ENCODE data around the gene C22orf31.

The C22orf31 gene

DNA sequence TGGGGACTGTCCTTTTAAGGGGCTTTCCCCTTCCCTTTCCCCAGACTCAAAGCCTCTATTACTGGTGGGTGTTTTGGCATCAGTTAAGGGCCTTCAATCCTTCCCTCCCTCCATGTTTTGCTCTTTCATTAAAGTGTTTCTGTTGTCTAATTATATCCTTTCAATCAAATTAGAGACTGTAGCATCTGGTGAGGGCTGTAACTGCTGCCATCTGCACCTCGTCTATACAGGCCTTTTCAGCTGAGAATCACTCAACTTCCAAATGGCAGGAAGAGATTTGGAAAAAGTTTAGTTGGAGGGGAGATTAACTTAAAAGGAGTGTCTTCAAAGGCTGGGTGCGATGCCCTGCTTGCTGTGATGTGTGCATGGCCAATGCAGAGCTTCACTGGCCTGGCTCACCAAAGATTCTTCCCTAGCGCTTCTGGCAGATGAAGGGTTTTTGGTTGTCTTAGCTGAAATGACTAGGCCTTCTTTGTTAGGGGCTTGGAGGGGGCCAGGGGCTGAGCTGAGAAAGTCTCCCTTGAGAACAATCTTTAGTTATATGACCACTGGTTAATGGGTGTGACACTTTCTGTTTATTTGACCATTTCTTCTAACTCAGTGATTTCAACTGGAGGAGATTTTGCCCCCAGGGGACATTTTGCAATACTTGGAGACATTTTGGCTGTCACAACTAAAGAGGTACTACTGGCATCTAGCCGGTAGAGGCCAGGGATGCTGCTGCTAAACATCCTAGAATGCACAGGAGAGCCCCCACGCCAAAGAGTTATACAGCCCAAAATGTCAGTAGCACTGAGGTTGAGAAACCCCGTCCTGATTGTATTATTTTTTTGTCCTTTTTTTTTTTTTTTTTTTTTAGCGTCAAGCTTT, 18.7 kb upstream of the C22orf31 start:
- no peak for DNase-seq

DNA sequence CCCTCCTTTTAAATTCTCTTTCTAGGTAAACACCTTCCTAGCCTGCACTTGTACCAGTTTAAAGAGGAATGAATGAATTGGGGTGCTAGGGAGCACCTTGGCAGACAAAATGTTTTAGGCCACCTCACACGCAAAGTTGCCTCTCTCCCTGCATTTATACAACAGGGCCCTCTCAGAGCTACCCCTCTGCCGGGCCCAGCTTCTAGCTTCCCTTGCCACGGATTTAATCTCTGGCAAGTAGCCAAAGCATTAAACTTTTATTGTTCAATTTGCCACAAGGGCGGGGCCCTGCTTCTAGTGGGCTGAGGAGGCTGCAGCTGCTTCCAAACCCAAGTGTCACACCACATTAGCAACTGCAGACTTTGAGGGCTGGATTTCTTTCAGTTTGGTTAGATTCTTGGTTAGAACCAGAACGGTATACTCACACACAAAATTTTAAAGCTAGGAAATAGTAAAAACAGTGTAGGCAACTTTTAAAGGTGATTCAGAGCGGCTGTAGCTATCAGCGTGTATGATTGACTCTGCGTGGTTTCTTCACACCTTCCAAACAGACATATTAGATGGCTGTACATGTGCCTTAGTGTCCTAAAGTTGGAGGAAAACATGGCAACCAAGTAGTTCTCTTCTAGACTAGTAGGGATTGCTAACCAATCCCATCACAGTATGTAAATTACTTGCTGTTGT, 17.7 kb upstream of the C22orf31 start:
- DNase-seq, result no peak

DNA sequence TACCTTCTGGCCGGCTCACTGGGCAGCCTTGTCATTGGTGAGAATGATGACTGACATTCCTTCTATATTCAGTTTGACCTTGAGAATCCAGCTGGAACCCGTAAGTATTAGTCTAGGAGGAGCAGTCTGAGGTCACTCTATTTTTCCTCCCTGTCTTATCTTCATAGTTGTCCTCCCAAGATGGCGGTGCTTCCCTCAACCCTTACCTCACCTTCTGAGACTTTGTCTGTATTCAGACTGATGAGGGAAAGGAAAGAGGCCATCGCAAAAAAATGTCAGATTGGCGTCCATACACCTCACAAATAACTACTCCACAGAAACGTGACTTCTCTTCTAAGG, 17.2 kb upstream of the C22orf31 start:
- no peak for DNase-seq

DNA sequence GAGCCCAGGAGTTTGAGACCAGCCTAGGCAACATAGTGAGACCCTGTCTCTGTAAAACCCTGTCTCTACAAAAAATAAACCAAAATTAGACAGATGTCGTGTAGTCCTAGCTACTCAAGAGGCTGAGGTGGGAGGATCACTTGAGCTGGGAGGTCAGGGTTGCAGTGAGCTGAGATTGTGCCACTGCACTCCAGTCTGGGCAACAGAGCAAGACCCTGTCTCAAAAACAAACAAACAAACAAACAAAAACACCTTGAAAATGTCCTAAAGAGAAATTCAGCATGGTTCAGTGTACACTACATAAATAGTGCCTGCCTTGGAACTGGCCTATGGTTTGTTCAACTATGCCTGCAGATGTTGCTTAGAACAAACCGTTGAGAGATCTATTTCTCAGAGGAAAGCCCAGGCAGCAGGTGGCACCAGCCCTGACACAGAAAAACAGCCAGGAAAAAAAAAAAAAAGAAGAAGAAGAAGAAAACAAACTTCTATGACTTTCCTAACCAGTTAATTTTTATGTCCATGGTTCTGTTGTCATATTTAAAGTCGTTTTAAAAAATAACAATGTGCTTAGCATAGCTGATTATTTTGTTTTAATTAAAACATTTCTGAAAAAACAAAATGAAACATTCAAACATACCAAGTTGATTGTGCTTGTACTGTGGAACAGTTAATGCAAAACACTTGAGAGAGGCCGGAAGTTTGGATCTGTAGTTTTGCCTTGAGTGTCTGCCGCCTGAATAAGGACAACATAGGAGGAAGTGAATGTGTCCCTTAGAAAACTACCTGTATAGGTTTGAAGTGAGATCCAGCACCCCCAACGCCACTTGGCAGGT, 16.6 kb upstream of the C22orf31 start:
- DNase-seq, result no peak

DNA sequence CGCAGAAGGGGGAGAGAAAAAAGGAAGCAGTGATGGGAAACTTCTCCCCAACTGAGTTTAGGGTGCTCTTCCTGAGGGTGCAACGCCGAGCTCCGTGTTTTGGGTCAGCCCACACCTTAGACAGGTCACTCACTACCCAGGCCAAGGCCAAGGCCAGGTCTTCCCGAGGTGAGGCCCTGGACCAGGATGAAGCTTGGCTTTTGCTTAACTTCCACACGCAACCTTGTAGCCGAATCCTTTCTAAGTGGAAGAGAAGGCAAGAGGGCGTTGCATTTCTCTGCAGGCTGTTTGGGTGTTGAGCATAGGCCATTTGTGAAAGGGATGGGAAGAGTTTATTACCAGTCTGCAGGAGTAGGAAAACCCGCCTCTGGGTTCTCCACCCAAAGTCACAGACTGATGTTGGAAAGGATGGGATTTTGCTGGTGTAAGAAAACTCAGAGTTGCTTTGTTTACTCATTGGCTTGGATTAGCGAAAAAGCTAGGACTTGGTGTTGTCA, 12.7 kb upstream of the C22orf31 start:
- DNase-seq, result no peak

DNA sequence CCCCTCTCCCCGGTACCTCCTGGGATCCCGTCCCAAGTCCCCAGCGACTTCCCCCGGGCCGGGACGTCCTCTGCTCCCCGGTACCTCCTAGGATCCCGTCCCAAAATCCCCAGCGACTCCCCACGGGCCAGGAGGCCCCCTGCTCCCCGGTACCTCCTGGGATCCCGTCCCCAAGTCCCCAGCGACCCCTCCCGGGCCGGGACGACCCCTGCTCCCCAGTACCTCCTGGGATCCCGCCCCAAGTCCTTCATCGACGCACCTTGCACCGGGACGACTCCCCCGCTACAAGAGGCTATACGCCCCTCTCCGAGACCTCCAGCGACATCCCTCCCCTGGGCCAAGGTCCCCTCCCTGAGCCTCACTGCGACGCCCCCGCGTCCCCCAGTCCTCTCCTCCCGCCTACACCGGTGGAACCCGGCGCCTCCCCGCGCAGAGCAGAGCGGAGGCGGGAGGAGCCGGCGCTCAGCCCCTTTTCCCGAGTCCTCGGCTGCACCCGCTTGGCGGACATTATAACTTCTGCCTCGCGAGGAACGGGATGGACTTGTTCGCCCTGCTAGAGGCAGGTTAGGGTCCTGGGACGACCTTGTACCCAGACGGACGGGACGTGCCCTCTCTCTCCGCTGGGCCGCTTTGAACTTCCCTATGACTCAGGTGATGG, 12.1 kb upstream of the C22orf31 start:
- peak; percentile 82 for DNase-seq

DNA sequence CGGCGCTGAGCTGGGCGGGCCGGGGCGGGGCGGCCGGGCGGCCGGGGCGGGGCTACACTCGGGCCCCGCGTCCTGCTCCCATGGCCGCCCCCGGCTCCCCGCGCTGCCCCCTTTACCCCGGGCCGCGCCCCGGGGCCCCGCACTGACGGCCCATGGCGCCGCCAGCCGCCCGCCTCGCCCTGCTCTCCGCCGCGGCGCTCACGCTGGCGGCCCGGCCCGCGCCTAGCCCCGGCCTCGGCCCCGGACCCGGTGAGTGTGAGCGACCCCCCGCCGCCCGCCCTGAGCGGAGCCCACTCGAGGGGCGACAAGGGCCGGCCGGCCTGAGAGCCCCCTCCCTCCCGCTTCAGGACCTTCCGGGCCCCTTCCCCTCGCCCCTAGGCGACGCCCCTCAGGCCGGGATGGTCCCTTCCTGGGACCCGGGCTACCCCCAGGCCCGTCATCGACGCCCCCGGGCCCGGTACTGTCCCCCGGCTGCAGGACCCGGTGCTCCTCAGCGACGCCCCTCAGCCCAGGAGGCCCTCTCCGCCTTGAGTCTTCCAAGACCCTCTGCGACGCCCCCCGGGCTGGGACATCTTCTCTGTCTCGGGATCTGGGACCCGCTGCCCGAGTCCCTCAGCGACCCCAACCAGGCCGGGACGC, 11.5 kb upstream of the C22orf31 start, which contains the start of gene KREMEN1:
Gene KREMEN1, plus strand, starts transcription at position 57 of the 639 bp plus-strand sequence. Its CDS starts 96 bp downstream, at position 153.
- DNase-seq, result no peak

DNA sequence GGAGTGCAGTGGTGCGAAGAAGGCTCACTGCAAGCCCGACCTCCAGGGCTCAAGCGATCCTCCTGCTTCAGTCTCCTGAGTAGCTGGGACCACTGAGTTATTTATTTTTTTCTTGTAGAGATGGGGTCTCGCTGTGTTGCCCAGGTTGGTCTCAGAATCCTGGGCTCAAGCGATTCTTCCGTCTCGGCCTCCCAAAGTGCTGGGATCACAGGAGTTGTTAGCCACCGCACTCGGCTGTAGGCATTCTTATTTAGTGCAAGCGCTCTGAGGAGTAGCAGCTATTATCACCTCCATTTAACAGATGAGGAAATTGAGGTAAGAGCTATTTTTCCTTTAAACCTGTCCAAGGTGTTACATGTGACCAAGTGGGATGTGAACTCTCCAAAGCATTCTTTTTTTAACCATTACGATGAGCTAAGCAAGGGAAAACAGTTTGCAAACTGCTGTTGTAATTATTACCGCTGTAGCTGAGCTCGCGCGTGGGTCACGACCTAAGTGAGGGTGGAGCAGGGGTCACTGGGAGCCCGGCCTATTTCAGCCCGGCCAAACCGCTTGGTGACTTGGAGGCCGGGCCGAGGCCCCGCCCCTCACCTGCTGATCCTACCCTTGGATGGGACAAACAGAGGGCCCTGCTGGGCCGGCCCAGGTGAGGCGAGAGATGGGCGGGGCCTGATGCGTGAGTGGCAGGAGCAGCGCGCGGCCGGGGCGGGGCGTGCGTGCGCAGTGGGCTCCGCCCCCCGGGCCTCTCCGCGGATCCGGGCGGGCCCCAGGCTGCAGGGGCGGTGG, 10.8 kb upstream of the C22orf31 start:
- peak; percentile 97 for DNase-seq

DNA sequence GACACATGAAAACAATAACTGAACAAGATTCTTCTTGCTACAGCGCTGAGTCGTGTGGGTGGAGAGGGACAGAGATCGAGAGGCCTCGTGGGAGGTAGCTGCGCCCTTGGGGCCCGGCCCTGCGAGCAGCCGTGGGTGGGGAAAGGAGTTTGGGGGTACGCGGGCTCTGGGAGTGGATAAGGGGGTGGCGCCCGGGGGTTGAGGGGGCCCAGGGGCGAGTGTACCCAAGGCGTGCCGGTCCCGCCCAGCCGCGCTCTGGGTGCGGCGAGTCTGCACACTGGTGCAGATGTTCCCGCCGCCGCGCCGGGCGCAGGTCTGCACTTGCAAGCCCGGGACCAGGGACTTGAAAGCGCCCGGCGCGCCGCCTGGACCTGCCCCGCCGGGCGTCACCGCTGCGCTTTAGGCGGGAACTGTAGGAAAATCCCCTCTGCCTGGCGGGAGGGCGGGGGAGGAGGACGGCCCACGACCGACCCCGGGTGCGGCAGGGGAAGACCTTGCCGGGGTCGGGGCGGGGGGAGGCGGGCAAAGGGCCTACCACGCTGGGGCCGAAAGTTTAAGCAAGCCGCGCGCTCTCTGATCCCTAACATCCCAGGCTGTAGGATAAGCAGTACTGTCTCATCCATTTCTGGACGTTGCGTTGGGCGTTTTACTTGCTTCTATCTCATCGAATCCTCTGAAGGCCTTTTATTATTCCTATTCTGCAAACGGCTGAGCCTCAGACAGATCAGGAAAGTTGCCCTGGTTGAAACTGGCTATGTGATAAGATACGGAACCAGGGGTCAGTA, 9.8 kb upstream of the C22orf31 start:
- DNase-seq, result peak; percentile 82

DNA sequence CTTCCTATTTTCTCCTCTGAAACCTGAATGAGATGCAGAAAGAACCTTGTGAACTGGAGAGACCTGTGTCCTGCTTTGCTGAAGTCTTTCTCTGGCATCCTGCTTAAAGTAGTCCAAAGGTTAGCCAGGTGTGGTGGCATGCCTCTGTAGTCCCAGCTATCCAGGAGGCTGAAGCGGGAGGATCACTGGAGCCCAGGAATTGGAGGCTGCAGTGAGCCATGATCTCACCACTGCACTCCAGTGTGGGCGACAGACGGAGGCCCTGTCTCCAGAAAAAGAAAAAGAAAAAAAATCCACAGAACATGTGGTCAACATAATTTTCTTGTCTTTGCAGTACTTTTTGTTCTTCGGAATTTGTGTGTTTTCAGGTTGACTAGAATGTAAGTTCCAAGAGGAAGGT, 8.9 kb upstream of the C22orf31 start:
- no peak for DNase-seq

DNA sequence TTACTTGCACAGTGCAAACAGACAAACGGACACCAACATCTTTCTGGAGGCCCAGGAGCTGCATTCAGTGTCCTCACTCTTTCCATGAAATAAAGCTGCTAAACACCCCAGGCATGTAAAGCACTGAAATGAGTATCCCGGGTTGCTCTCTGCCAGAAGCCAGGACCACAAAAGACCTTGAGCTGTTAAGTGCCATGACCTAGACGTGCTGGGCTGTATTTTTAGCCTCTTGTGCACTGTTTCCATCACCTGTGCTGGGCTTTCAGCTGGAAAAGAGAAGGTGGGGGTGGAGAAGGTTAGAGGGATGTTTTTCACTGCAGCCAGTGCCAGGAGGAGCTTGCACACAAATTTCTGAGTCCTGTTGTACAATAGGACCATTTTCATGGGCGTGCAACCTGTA, 7.8 kb upstream of the C22orf31 start:
- DNase-seq, result no peak

DNA sequence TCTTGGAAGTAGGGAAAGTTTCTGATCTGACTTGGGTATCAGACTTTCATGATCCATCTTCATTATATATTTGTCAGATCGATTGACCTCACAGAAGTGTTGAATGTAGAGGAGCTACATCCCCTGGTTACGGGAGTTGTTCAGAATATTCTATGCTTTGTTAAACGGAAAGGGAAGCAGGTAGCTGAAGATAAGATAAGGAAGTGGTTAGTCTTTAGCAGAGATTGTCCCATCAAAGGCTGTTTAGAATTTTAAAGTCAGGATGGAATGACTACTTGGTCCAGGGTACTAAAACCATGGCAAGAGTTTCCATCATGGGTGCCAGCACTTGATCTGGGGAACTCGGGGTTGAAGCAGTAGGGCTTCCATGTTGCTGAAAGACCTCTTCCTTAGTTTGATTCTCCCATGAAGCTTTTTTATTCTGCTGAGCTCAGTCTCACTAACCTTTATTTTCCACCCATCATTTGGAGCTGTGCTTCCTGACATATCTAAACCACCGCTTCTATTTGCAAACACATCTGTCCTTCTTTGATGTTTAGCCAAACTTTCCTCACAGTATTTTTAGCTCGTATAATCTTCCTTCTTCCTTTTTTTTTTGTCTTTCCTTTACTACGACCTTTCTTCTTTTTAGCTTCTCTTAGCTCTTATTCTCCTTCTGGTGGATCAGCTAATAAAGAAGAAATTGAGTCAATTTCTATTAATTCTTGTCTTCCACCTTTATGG, 4.0 kb upstream of the C22orf31 start:
- DNase-seq, result no peak

DNA sequence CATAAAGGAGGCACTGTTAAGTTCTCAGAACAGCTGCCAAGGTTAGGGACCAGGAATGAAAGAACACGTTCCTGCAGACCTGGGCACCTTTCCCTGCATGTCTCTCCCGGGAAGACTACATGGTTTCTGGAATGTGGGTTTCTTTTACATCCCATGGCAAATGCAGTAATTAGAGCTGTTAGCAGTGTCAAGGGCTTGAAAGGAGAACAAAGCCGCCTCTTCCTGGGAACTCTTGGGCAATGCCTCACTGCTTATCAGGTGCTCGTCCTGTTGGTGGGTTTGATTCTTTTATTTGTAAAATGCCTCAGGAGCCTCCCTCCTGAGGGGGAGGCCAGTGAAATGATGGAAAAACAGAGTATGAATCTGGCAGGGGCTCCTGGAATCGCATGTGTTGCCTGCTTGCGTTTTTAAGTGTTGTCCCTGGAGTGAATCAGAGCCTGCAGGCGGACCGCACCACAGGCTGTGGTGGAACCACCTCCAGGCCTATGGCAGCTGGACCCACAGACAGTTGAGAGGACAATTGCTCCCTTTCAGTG, 723 bp upstream of the C22orf31 start:
- DNase-seq, result peak; percentile 69

DNA sequence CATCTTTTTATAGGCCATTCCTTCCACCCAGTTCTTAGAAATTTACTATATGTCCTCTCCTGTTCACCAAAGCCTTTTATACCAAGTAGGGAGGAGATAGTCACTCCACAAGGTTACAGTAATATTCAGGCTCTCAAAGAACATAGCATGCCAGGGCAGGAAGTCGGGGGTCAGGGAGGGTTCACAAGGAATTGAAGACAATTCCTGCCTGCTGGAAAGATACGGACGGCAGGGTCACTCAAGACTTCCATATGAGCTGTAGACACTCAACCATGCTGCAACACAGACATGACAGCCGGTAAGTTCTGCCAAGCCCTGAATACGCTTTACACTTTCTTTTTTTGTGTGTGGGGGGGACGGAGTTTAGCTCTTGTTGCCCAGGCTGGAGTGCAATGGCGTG, 700 bp downstream of the C22orf31 start:
- DNase-seq, result no peak

DNA sequence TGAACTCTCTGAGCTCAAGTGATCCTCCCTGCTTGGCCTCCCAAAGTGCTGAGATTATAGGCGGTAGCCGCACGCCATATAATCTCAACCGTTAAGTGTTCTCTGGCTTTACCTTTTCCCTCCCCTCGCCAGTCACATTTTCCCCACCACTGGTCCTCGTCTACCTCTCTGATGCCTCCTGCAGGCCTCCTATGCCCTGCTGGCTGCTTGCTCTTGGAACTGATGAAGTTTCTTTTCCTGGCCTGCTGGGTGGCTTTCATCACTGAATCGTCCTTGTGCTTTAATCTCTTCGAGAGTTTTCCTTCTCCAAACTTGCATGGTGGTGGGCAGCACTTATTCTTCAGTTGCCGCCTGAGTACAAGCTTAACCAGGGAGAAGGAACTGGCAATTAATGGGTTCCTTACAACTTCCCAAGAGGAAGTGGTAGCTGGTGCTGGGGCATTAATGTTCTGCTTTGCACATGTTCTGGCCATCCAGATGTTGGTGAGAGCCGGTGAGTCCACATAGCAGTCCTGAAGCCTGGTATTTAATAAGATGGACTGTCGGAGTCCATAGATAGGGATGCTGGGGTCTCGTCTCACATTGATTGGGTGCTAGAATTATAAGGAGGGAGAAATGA, 1.3 kb downstream of the C22orf31 start:
- peak; percentile 52 for DNase-seq

DNA sequence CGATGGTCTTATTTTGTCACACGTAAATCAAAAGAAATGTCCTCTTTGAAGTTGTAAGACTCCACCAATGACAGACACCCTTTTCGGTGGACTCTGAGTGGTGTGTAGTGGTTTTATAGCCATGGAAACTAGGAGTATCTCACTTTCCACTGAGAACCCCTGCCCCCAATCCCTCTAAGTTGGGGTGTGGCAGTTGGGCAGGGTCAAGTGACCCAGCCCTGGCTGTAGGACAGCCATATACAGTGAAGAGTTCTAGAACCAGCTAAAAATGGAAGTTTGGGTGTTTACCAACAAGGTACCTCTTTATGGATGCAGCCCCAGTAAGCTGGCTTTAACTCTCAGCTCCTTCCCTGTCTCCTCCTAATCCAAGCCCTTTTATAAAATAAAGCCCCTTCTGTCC, 5.2 kb downstream of the C22orf31 start:
- no peak for DNase-seq

DNA sequence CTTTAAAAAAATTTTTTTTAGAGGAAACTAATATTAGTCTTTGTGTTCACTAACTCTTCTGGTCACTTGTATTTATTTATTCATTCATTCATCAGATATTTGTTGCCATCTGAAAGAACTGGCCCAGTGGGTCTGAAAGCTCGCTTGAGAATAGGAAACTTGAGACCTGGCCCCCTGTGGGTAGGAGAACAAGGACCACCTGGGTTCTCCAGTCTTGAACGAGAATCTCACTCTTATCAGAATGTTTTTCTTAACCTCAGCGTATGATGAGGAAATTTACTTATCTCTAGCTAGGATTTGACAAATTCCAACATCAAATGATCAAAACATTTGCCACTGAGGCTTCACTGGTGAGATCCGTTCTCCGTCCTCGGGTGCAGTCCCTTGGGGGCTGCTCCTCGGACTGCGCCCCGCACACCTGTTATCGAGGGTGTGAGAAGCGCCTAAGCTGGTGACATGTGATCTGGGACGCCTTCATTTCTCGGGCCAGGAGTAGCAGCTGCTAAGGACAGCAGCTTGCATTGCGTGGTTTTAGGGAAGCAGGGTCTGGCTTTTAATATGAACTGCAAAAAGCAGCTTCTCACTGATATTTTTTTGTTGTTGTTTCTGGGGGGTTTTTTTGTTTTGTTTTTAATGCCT, 6.3 kb downstream of the C22orf31 start:
- no peak for DNase-seq

DNA sequence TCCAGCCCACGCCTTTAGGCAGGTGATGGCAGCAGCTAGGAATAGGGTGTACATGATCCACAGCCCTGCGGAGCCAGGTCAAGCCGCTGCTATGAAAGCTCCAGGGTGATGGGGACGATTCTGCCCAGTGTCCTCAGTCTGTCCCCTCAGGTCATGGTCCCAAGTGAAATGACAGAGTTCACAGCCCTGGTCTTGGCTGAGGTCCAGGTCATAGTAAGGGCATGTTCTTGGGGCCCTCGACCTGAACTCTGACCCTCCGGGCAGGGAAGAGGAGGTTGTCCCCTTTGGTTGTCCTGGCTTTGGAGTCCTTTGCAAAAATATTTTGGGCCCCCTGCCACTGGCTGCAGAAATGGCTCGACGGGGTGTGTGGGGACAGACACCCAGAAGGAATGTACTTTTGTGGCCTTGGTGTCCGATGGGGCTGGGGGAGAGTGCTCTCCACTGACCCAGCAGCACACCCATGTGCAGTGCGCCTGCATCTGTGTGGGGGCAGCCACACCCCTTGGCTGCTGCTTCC, 7.3 kb downstream of the C22orf31 start:
- DNase-seq, result no peak

Data from islet precursor cell (in vitro differentiated cells).